MM.1S (cell line): Measurements from ENCODE around the gene POPDC2.

Experiments
- DNase-seq: peaks from one replicate; pipeline ENCODE4 v3.0.0-alpha.2; 2015
- H2AFZ ChIP-seq: fragments of 300-600 bp; sonication (generic); 2 replicates; pipeline ENCODE4 v1.6.0; 2016; ENCODE audit warnings: antibody characterized with exemption, low read length
- H3F3A ChIP-seq: fragments of 300-600 bp; sonication (generic); 2 replicates; pipeline ENCODE4 v1.6.1; 2016; ENCODE audit warnings: mild to moderate bottlenecking, antibody characterized with exemption, low read length, moderate library complexity, mixed read lengths; ENCODE audit not compliant: insufficient read depth
- H3K27ac ChIP-seq: fragments of 300-600 bp; sonication (generic); 2 replicates; pipeline ENCODE4 v1.5.1; 2016; ENCODE audit warnings: mild to moderate bottlenecking, low read length
- H3K27me3 ChIP-seq: fragments of 300-600 bp; sonication (generic); replicated peaks from 2 replicates; pipeline ENCODE4 v1.6.0; 2016; ENCODE audit warnings: low read length; ENCODE audit not compliant: insufficient read depth
- H3K36me3 ChIP-seq: fragments of 300-600 bp; sonication (generic); replicated peaks from 2 replicates; pipeline ENCODE4 v1.6.1; 2016; ENCODE audit warnings: mild to moderate bottlenecking, low read length, mixed read lengths; ENCODE audit not compliant: insufficient read depth
- H3K4me1 ChIP-seq: fragments of 300-600 bp; sonication (generic); 2 replicates; pipeline ENCODE4 v1.6.1; 2016; ENCODE audit warnings: low read length, mixed read lengths
- H3K4me2 ChIP-seq: fragments of 300-600 bp; sonication (generic); 2 replicates; pipeline ENCODE4 v1.6.0; 2016; ENCODE audit warnings: low read depth, low read length
- H3K4me3 ChIP-seq: fragments of 300-600 bp; sonication (generic); 2 replicates; pipeline ENCODE4 v1.5.1; 2016; ENCODE audit warnings: low read length, mixed read lengths
- H3K79me2 ChIP-seq: fragments of 300-600 bp; sonication (generic); 2 replicates; pipeline ENCODE4 v1.6.1; 2016; ENCODE audit warnings: mixed run types, low read length, mixed read lengths
- H3K9ac ChIP-seq: fragments of 300-600 bp; sonication (generic); 2 replicates; pipeline ENCODE4 v1.6.1; 2016; ENCODE audit warnings: low read length, mixed read lengths
- H3K9me2 ChIP-seq: fragments of 300-600 bp; sonication (generic); replicated peaks from 2 replicates; pipeline ENCODE4 v1.6.1; 2016; ENCODE audit warnings: mild to moderate bottlenecking, low read length, mixed read lengths; ENCODE audit not compliant: insufficient read depth
- H3K9me3 ChIP-seq: fragments of 300-600 bp; sonication (generic); replicated peaks from 2 replicates; pipeline ENCODE4 v1.6.1; 2016; ENCODE audit warnings: mild to moderate bottlenecking, low read length, mixed read lengths; ENCODE audit not compliant: insufficient read depth
- H4K20me1 ChIP-seq: fragments of 300-600 bp; sonication (generic); 2 replicates; pipeline ENCODE4 v1.6.1; 2016; ENCODE audit warnings: mild to moderate bottlenecking, low read length, moderate library complexity, mixed read lengths; ENCODE audit not compliant: insufficient read depth
- CTCF ChIP-seq: fragments of 300-600 bp; sonication (generic); IDR thresholded peaks from 2 replicates; pipeline ENCODE4 v1.5.1; 2016; ENCODE audit warnings: antibody characterized with exemption, low read length, mixed read lengths
- EZH2 ChIP-seq: fragments of 300-600 bp; sonication (generic); optimal IDR thresholded peaks from 2 replicates; pipeline ENCODE3; 2017; ENCODE audit warnings: low read depth, mild to moderate bottlenecking, antibody characterized with exemption, low read length, mixed read lengths
- EZH2phosphoT487 ChIP-seq: fragments of 300-600 bp; sonication (generic); IDR thresholded peaks from 2 replicates; pipeline ENCODE4 v1.6.1; 2018; ENCODE audit warnings: antibody characterized with exemption, low read length

Gene POPDC2

GRCh38 chr3:119641416-119641815 is 19.0 kb downstream of the POPDC2 start:
- no peak for DNase-seq
- Histone ChIP-seq H3K27me3 (no peaks in the 10 kb centered on the region), H3F3A (peaks cover 24% of the 10 kb centered on the region), H3K27ac (no peak overlapping the region), H3K36me3 (no peaks in the 10 kb centered on the region), H3K79me2 (no peaks in the 10 kb centered on the region), H3K4me1 (peaks cover 55% of the 10 kb centered on the region), H2AFZ (no peak overlapping the region), H4K20me1 (no peaks in the 10 kb centered on the region), H3K4me2 (no peak overlapping the region), H3K9ac (no peak overlapping the region), H3K9me3 (no peaks in the 10 kb centered on the region), H3K4me3 (no peak overlapping the region), H3K9me2 (no peaks in the 10 kb centered on the region)
- TF ChIP-seq EZH2 (no peak), EZH2phosphoT487 (no peak)

- H3K9me2 ChIP-seq = no peaks in the 10 kb centered on the region
- peak overlapping the region; percentile 49 for H3K9ac ChIP-seq
- DNase-seq = peak; percentile 35
- H2AFZ ChIP-seq = 0 out of 2 replicates have a peak overlapping the region, but pooled peaks have one; percentile 24
- H3K9me3 ChIP-seq = no peaks in the 10 kb centered on the region
- H3K27me3 ChIP-seq = no peaks in the 10 kb centered on the region
- H4K20me1 ChIP-seq = no peaks in the 10 kb centered on the region
- TF ChIP-seq CTCF (no peak), EZH2 (no peak), EZH2phosphoT487 (no peak)
- no peaks in the 10 kb centered on the region for H3K36me3 ChIP-seq
- H3K4me3 ChIP-seq = peak overlapping the region; percentile 2; the same call in 1 of the 2 replicates
- H3K27ac ChIP-seq = peak overlapping the region; percentile 93
- H3K4me2 ChIP-seq = peak overlapping the region; percentile 69
- H3K79me2 ChIP-seq = no peaks in the 10 kb centered on the region
- peaks cover 62% of the 10 kb centered on the region for H3K4me1 ChIP-seq
- peaks cover 24% of the 10 kb centered on the region for H3F3A ChIP-seq
Observed at GRCh38 chr3:119639494-119640350, 20.7 kb downstream of the POPDC2 start.

- Histone ChIP-seq H3K9ac (peak overlapping the region; percentile 84), H3K4me3 (peak overlapping the region; percentile 48), H3K79me2 (no peaks in the 10 kb centered on the region)
Observed at GRCh38 chr3:119637679-119638477, 22.5 kb downstream of the POPDC2 start.

More at GRCh38 chr3:119637679-119638477, 22.5 kb downstream of the POPDC2 start:
- Histone ChIP-seq H2AFZ (peak overlapping the region; percentile 32), H3K9me3 (no peaks in the 10 kb centered on the region), H3K27ac (peak overlapping the region; percentile 93), H3K9me2 (no peaks in the 10 kb centered on the region), H3K4me2 (peak overlapping the region; percentile 69), H3K27me3 (no peaks in the 10 kb centered on the region), H3K36me3 (no peaks in the 10 kb centered on the region), H3F3A (peaks cover 22% of the 10 kb centered on the region), H4K20me1 (no peaks in the 10 kb centered on the region), H3K4me1 (peaks cover 52% of the 10 kb centered on the region)
- TF ChIP-seq EZH2 (no peak), EZH2phosphoT487 (no peak), CTCF (no peak)
- peak; percentile 72 for DNase-seq
